GM18511 (cell line): ENCODE data around the gene KRTCAP2.
A peak's percentile ranks its signal among the peaks of the same experiment; 100 is the strongest.

Experiments used
- ATAC-seq: cut with Tn5 transposase; IDR thresholded peaks from one replicate; pipeline ENCODE4 v1.9.1; 2021; ENCODE audit warnings: mild to moderate bottlenecking, moderate library complexity; ENCODE audit not compliant: unreplicated experiment

Gene KRTCAP2

GRCh38 chr1:155184835-155185782 lies 12.0 kb upstream of the KRTCAP2 start:
- peak; percentile 92 for ATAC-seq

- no peak for ATAC-seq
Observed at GRCh38 chr1:155184351-155184811, 11.3 kb upstream of the KRTCAP2 start.

- no peak for ATAC-seq
Observed at GRCh38 chr1:155183775-155184221, 10.7 kb upstream of the KRTCAP2 start.

- ATAC-seq = no peak
Observed at GRCh38 chr1:155182052-155182550, 9.0 kb upstream of the KRTCAP2 start.

- ATAC-seq = no peak
Observed at GRCh38 chr1:155181371-155182051, 8.4 kb upstream of the KRTCAP2 start.

GRCh38 chr1:155179112-155180031 lies 6.3 kb upstream of the KRTCAP2 start:
- ATAC-seq = no peak

- ATAC-seq = no peak
Observed at GRCh38 chr1:155178441-155179111, 5.5 kb upstream of the KRTCAP2 start.

GRCh38 chr1:155177918-155178281 lies 4.8 kb upstream of the KRTCAP2 start:
- no peak for ATAC-seq

- no peak for ATAC-seq
Observed at GRCh38 chr1:155177192-155177917, 4.3 kb upstream of the KRTCAP2 start.

- ATAC-seq = no peak
Observed at GRCh38 chr1:155176544-155177071, 3.5 kb upstream of the KRTCAP2 start.

GRCh38 chr1:155175927-155176371 lies 2.8 kb upstream of the KRTCAP2 start:
- ATAC-seq = no peak

GRCh38 chr1:155175281-155175926 lies 2.3 kb upstream of the KRTCAP2 start:
- no peak for ATAC-seq

GRCh38 chr1:155174324-155175280 lies 1.5 kb upstream of the KRTCAP2 start:
- no peak for ATAC-seq

GRCh38 chr1:155173478-155174323 lies 597 bp upstream of the KRTCAP2 start, which contains the start of gene TRIM46:
TSS of gene TRIM46 (plus strand) at chr1:155173849. CDS start at chr1:155173967, 118 bp downstream.
- ATAC-seq = no peak

- peak; percentile 24 for ATAC-seq
Observed at GRCh38 chr1:155171836-155172731, 1.0 kb downstream of the KRTCAP2 start.
